A673 (cell line): ENCODE measurements around the gene HS3ST6.

ENCODE experiments used
- EZH2 ChIP-seq: fragments of 200-600 bp; sonication (generic); IDR thresholded peaks from 2 replicates; pipeline ENCODE4 v1.6.1; 2017; ENCODE audit warnings: borderline replicate concordance, low read depth, mild to moderate bottlenecking, mixed read lengths, antibody characterized with exemption, low read length; ENCODE audit not compliant: poor library complexity, severe bottlenecking
- TF ChIP-seq, protein P1 (sequence below): fragments of 300-800, 200-600 bp; sonication (generic); conservative IDR thresholded peaks from 2 replicates; pipeline ENCODE4 v1.5.1; 2017; ENCODE audit warnings: low read depth, mild to moderate bottlenecking, antibody characterized with exemption, low read length, moderate library complexity, mixed read lengths

- TF ChIP-seq, protein P1, sequence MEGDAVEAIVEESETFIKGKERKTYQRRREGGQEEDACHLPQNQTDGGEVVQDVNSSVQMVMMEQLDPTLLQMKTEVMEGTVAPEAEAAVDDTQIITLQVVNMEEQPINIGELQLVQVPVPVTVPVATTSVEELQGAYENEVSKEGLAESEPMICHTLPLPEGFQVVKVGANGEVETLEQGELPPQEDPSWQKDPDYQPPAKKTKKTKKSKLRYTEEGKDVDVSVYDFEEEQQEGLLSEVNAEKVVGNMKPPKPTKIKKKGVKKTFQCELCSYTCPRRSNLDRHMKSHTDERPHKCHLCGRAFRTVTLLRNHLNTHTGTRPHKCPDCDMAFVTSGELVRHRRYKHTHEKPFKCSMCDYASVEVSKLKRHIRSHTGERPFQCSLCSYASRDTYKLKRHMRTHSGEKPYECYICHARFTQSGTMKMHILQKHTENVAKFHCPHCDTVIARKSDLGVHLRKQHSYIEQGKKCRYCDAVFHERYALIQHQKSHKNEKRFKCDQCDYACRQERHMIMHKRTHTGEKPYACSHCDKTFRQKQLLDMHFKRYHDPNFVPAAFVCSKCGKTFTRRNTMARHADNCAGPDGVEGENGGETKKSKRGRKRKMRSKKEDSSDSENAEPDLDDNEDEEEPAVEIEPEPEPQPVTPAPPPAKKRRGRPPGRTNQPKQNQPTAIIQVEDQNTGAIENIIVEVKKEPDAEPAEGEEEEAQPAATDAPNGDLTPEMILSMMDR: no peak
- no peak for TF ChIP-seq EZH2
These were observed 43.4 kb downstream of the HS3ST6 start for GRCh38 chr16:1874854-1875253.
